Spleen (tissue), 7 donors: Measurements from ENCODE around the gene TEKT2.

Source experiments
- CTCF ChIP-seq, 11 experiments: fragments of 200-600 bp in 7 of 11; fragments of 450-650 bp in 4 of 11; sonication (generic) in 4 of 11; IDR thresholded peaks in 8 of 11; conservative IDR thresholded peaks in 3 of 11; 1 replicate in 7 of 11; 2 replicates in 4 of 11; pipeline versions ENCODE4 v1.4.0 to v1.8.0; 2016 to 2021; ENCODE audit warnings: antibody characterized with exemption in 11 of 11, inconsistent platforms in 4 of 11, mild to moderate bottlenecking in 1 of 11
- POLR2A ChIP-seq, 3 donors: fragments of 450-650 bp; IDR thresholded peaks; one replicate each; pipeline ENCODE4 v1.5.1; 2017; ENCODE audit warnings: antibody characterized with exemption in 3 of 3, mild to moderate bottlenecking in 1 of 3
- POLR2AphosphoS5 ChIP-seq, 3 donors: sonication (generic); formaldehyde crosslinking; IDR thresholded peaks; one replicate each; pipeline ENCODE4 v1.5.1; 2017; ENCODE audit warnings: antibody characterized with exemption in 3 of 3
- donor health status: DM: no; HTN: no; CAD: no; lungs with moderate emphysema.
- donor health status: DM: no; HTN: no; CAD: no.
- donor health status: DM: no; HTN: no; CAD: no.

DNA sequence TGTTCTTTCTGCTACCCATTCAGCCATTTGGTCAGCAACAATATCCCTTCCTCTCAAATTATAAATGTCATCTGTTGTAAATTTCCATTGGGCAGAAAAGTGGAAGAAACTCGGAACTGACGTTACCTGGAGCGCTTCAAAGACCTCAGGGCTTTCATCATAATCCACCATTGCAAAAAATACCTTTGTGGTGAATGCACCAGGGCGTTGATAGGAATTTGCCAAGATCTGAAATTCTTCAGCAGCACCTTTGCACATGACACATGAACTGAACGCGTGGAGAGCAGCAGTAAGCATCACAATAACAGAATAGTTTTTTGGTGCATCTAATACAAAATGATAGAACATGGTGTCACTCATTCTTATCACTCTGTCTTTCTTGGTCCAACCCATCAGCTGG, 3.1 kb upstream of the TEKT2 start:
- TF ChIP-seq CTCF (IDR thresholded peaks at IDR 0.05 in 8 of 11, conservative IDR thresholded peaks at IDR 0.05 in 3 of 11) (no peak), POLR2A (IDR thresholded peaks at IDR 0.05) (no peak), POLR2AphosphoS5 (IDR thresholded peaks at IDR 0.05) (no peak)
